K562 (cell line): ENCODE data around the gene USF2. TPM values are rescaled to one million over a fixed set of nuclear protein-coding genes. Genes with fewer than 3 reads are reported as not detected.

Source experiments
- ATAC-seq: fragments of 200-7000 bp; cut with Tn5 transposase; 3 replicates; pipeline ENCODE4 v1.9.1; 2020; ENCODE audit warnings: moderate library complexity
- BruUV-seq: library from RNA; stranded (reverse); fragments of 400-500 nt; replicated peaks from 2 replicates; lab custom pipeline; 2021; lab: Mats Ljungman, UMichigan
- CTCF ChIA-PET: fragments of 300-600 bp; formaldehyde crosslinking; extraction: SDS; loops from one replicate; lab custom pipeline; 2021; ENCODE audit warnings: low intra/inter-chr PET ratio; lab: Yijun Ruan, JAX
- POLR2A ChIA-PET: fragments of 300-600, 350-650 bp; sonication (Branson Sonifier 250); formaldehyde crosslinking; extraction: SDS; loops from one replicate; lab custom pipeline; 2021; ENCODE audit warnings: antibody characterized with exemption, inconsistent platforms; lab: Yijun Ruan, JAX
- DNase-seq, 4 experiments: peaks; one replicate each; pipeline versions ENCODE4 v3.0.0 to v3.0.0-alpha.2; 2011 to 2018; ENCODE audit warnings: low spot score in 3 of 4, mixed read lengths in 3 of 4; ENCODE audit errors: extremely low read depth in 1 of 4
- FAIRE-seq: peaks from 2 replicates; lab custom pipeline; 2011; peaks lifted over from hg19 to GRCh38; lab: Jason Lieb, UNC
- H2AFZ ChIP-seq: 2 replicates; pipeline ENCODE4 v1.6.0; 2011; ENCODE audit warnings: low read depth, low read length, control low read depth, inconsistent platforms
- H3K27ac ChIP-seq: fragments of 200-600 bp; 3 replicates; pipeline ENCODE4 v1.8.0; 2011; ENCODE audit warnings: low read depth, mild to moderate bottlenecking, control low read depth, inconsistent platforms, low read length, moderate library complexity, mixed read lengths; ENCODE audit errors: extremely low read depth
- H3K27me3 ChIP-seq, 2 experiments: fragments of 300-600 bp in 1 of 2; 2 replicates in 1 of 2; 3 replicates in 1 of 2; pipeline versions ENCODE4 v1.6.0 to v1.8.0; 2011; ENCODE audit warnings: inconsistent platforms in 2 of 2, low read length in 2 of 2, mild to moderate bottlenecking in 1 of 2, mixed read lengths in 1 of 2, moderate library complexity in 1 of 2; ENCODE audit not compliant: control insufficient read depth in 2 of 2, insufficient read depth in 2 of 2
- H3K36me3 ChIP-seq: fragments of 300-600 bp; 3 replicates; pipeline ENCODE4 v1.8.0; 2011; ENCODE audit warnings: mild to moderate bottlenecking, low read length, inconsistent platforms; ENCODE audit not compliant: control insufficient read depth, insufficient read depth
- H3K4me1 ChIP-seq, 2 experiments: fragments of 200-600 bp in 1 of 2; replicated peaks in 1 of 2; 2 replicates in 1 of 2; 3 replicates in 1 of 2; pipeline versions ENCODE4 v1.5.1 to v1.8.0; 2011; ENCODE audit warnings: inconsistent platforms in 2 of 2, low read length in 2 of 2, mild to moderate bottlenecking in 1 of 2, mixed read lengths in 1 of 2, moderate library complexity in 1 of 2; ENCODE audit not compliant: control insufficient read depth in 2 of 2, insufficient read depth in 2 of 2
- H3K4me2 ChIP-seq: 2 replicates; pipeline ENCODE4 v1.6.1; 2011; ENCODE audit warnings: low read length, control low read depth, inconsistent platforms, mixed read lengths; ENCODE audit not compliant: insufficient read depth
- H3K4me3 ChIP-seq: fragments of 200-600 bp; sonication (generic), shearing (Covaris generic); 2 replicates; pipeline ENCODE4 v1.5.1; 2016; ENCODE audit warnings: control low read depth, inconsistent platforms
- H3K79me2 ChIP-seq: fragments of 200-600 bp; 3 replicates; pipeline ENCODE4 v1.8.0; 2011; ENCODE audit warnings: low read length, inconsistent platforms; ENCODE audit not compliant: control insufficient read depth, insufficient read depth
- H3K9ac ChIP-seq, 2 experiments: 2 replicates each; pipeline versions ENCODE4 v1.6.0 to v1.6.1; 2011; ENCODE audit warnings: low read depth in 2 of 2, low read length in 2 of 2, control low read depth in 1 of 2, inconsistent platforms in 1 of 2, mild to moderate bottlenecking in 1 of 2, mixed read lengths in 1 of 2; ENCODE audit not compliant: insufficient read depth in 1 of 2
- H3K9me1 ChIP-seq: one replicate; pipeline ENCODE4 v1.6.0; 2011; ENCODE audit warnings: inconsistent platforms, mild to moderate bottlenecking, low read length, moderate library complexity; ENCODE audit not compliant: control insufficient read depth, insufficient read depth
- H3K9me3 ChIP-seq: replicated peaks from 2 replicates; pipeline ENCODE4 v1.5.1; 2011; ENCODE audit warnings: low read depth, low read length, inconsistent platforms; ENCODE audit not compliant: control insufficient read depth, insufficient read depth
- H4K20me1 ChIP-seq: replicated peaks from 2 replicates; pipeline ENCODE4 v1.6.1; 2011; ENCODE audit warnings: low read length, inconsistent platforms, mixed read lengths; ENCODE audit not compliant: control insufficient read depth, insufficient read depth
- ARID1B ChIP-seq: fragments of 450-650 bp; IDR thresholded peaks from 2 replicates; pipeline ENCODE4 v1.6.1; 2016; ENCODE audit warnings: antibody characterized with exemption, mild to moderate bottlenecking, inconsistent platforms
- CBFA2T3 ChIP-seq: fragments of 450-650 bp; IDR thresholded peaks from 2 replicates; pipeline ENCODE4 v1.6.1; 2017
- CTBP1 ChIP-seq: fragments of 450-650 bp; IDR thresholded peaks from 2 replicates; pipeline ENCODE4 v1.6.1; 2016; ENCODE audit warnings: borderline replicate concordance
- CXXC5 ChIP-seq: fragments of 250-450 bp; sonication (Bioruptor Pico); IDR thresholded peaks from 2 replicates; pipeline ENCODE4 v1.8.0; 2022; ENCODE audit warnings: inconsistent platforms, mild to moderate bottlenecking, moderate library complexity
- DIDO1 ChIP-seq: fragments of 450-650 bp; IDR thresholded peaks from 2 replicates; pipeline ENCODE4 v1.6.1; 2016; ENCODE audit warnings: low read depth, missing biosample characterization, missing genetic modification characterization
- DPF2 ChIP-seq: fragments of 450-650 bp; IDR thresholded peaks from 2 replicates; pipeline ENCODE4 v1.6.1; 2016
- JUND ChIP-seq, 2 experiments: IDR thresholded peaks; 2 replicates in 1 of 2; 3 replicates in 1 of 2; pipeline ENCODE4 v1.6.1; 2011; ENCODE audit warnings: borderline replicate concordance in 2 of 2, low read depth in 2 of 2, low read length in 2 of 2, improper control_type of control experiment in 1 of 2, missing biosample characterization in 1 of 2, missing genetic modification characterization in 1 of 2, missing genetic modification reagents in 1 of 2
- MEIS2 ChIP-seq: fragments of 450-650 bp; IDR thresholded peaks from 2 replicates; pipeline ENCODE4 v1.6.1; 2014; ENCODE audit warnings: mild to moderate bottlenecking; ENCODE audit not compliant: partially characterized antibody
- MNT ChIP-seq, 2 experiments: fragments of 450-650 bp; conservative IDR thresholded peaks; 2 replicates each; pipeline ENCODE4 v1.6.1; 2017; ENCODE audit warnings: mild to moderate bottlenecking in 2 of 2, moderate library complexity in 2 of 2
- MTA2 ChIP-seq: fragments of 450-650 bp; IDR thresholded peaks from 2 replicates; pipeline ENCODE4 v1.6.1; 2016; ENCODE audit warnings: low read depth
- MTA3 ChIP-seq: fragments of 450-650 bp; formaldehyde crosslinking; IDR thresholded peaks from 2 replicates; pipeline ENCODE4 v1.6.1; 2017; ENCODE audit warnings: mild to moderate bottlenecking, borderline replicate concordance
- OTX1 ChIP-seq: fragments of 450-650 bp; formaldehyde crosslinking; IDR thresholded peaks from 2 replicates; pipeline ENCODE4 v1.4.0; 2022; ENCODE audit warnings: mild to moderate bottlenecking
- PKNOX1 ChIP-seq: fragments of 450-650 bp; IDR thresholded peaks from 2 replicates; pipeline ENCODE4 v1.6.1; 2016
- RAD21 ChIP-seq, 2 experiments: fragments of 250-450 bp in 1 of 2; fragments of 450-650 bp in 1 of 2; sonication (Bioruptor Pico) in 1 of 2; formaldehyde crosslinking in 1 of 2; IDR thresholded peaks in 1 of 2; conservative IDR thresholded peaks in 1 of 2; 2 replicates each; pipeline versions ENCODE4 v1.4.0 to v1.8.0; 2020 to 2022; ENCODE audit warnings: mild to moderate bottlenecking in 2 of 2, moderate library complexity in 1 of 2
- STAT5A ChIP-seq: IDR thresholded peaks from 2 replicates; pipeline ENCODE4 v1.6.1; 2012; ENCODE audit warnings: low read length, inconsistent platforms, borderline replicate concordance
- TAL1 ChIP-seq: fragments of 450-650 bp; IDR thresholded peaks from 2 replicates; pipeline ENCODE4 v1.6.1; 2016; ENCODE audit warnings: mild to moderate bottlenecking
- THAP12 ChIP-seq: fragments of 250-450 bp; sonication (Bioruptor Pico); IDR thresholded peaks from 2 replicates; pipeline ENCODE4 v1.9.0; 2021; ENCODE audit warnings: mild to moderate bottlenecking, inconsistent platforms
- ZBTB7A ChIP-seq: IDR thresholded peaks from 2 replicates; pipeline ENCODE4 v1.6.1; 2011; ENCODE audit warnings: low read depth, mild to moderate bottlenecking, low read length, moderate library complexity, borderline replicate concordance; ENCODE audit not compliant: control insufficient read depth
- ZEB2 ChIP-seq: fragments of 450-650 bp; IDR thresholded peaks from 2 replicates; pipeline ENCODE4 v1.6.1; 2016
- WGBS: fragments of 100-300 bp; shearing (Covaris generic); methylation state at CpG from one replicate; pipeline ENCODE4 v1.1.6; 2016; ENCODE audit warnings: low coverage, mixed read lengths; ENCODE audit not compliant: insufficient coverage; ENCODE audit errors: missing lambda C conversion rate; 5-methylcytosine and 5-hydroxymethylcytosine counted together
- in situ Hi-C: fragments of 300-500 bp; cut with MboI; formaldehyde crosslinking; loops from 4 replicates; pipeline ENCODE4 v1.15.0; 2018; ENCODE audit warnings: inconsistent platforms, mixed read lengths
- intact Hi-C: fragments of 100-400 bp; cut with micrococcal nuclease; formaldehyde crosslinking; loops from 2 replicates; pipeline ENCODE4 v1.14.2; 2022
- polyA plus RNA-seq, 8 experiments: library from polyadenylated mRNA; depleted of rRNA in 4 of 8; stranded (reverse) in 5 of 8; unstranded in 3 of 8; fragments of >200 nt; fragmentation: Nextera tagmentation in 2 of 8; fragmentation: Illumina TruSeq in 1 of 8; extraction: Ambion mirVana in 2 of 8; extraction: Trizol in 1 of 8; gene quantifications; 2 replicates each; pipeline versions ENCODE4 v1.2.1 to v1.2.3, GENCODE V29; 2011 to 2014; ENCODE audit warnings: inconsistent platforms in 1 of 8, missing spikeins in 1 of 8
- total RNA-seq, 7 experiments: library from RNA; depleted of rRNA in 6 of 7; stranded (reverse); fragments of >200 nt in 6 of 7; fragmentation: Illumina TruSeq in 2 of 7; extraction: Trizol in 2 of 7; gene quantifications; 2 replicates each; pipeline versions ENCODE4 v1.2.1 to v1.2.3, GENCODE V29; 2011 to 2021; ENCODE audit warnings: low replicate concordance in 1 of 7

Gene USF2
- total and polyA plus RNA-seq, 9 of the 15 experiments (the other 6 are each of a cell fraction or from before 2014, with no cell fraction given), result 0.27 to 93.7 (median 58.4) TPM

GRCh38 chr19:35315883-35316282, 47.1 kb downstream of the USF2 start:
- H4K20me1 ChIP-seq, result no peaks in the 10 kb centered on the region
- H3K79me2 ChIP-seq, result no peaks in the 10 kb centered on the region; the same call in 2 of the 3 replicates
- in situ Hi-C loops (no loop called here), intact Hi-C loops (no loop called here)
- no peaks in the 10 kb centered on the region for H3K9me1 ChIP-seq
- ChIA-PET CTCF (no interaction called here), POLR2A (interaction anchor here (0.5 to 1.5 kb wide), 9 partner anchors 14 to 403 kb away, joined by 3 to 8 read pairs (median 3); no protein-coding TSS in a partner anchor)
- peak; percentile 77 for ATAC-seq
- H3K4me1 ChIP-seq, result peaks cover 37 to 60% of the 10 kb centered on the region in 2 experiments
- no peaks in the 10 kb centered on the region for H3K9me3 ChIP-seq
- peak overlapping the region in 1 of 2 experiments; percentile 66; a peak in 1 of 4 replicates for H3K9ac ChIP-seq
- no peak overlapping the region for H3K4me3 ChIP-seq
- DNase-seq, result peak in 3 of 4 experiments; percentile 37 to 81 (median 41)
- peak overlapping the region; percentile 8; the same call in 1 of the 3 replicates for H3K27ac ChIP-seq
- no TSS peak for BruUV-seq
- H3K36me3 ChIP-seq, result no peaks in the 10 kb centered on the region; the same call in 2 of the 3 replicates
- peak overlapping the region; percentile 26; the same call in 1 of the 2 replicates for H3K4me2 ChIP-seq
- H2AFZ ChIP-seq, result peak overlapping the region; percentile 56; the same call in 1 of the 2 replicates
- WGBS, result 7% methylated on average over 9 of the region's 9 CpGs
- peak; percentile 82 for FAIRE-seq
- H3K27me3 ChIP-seq, result no peaks in the 10 kb centered on the region
- TF ChIP-seq TAL1 (peak; percentile 32; the same call in 1 of the 2 replicates), PKNOX1 (peak; percentile 84), MTA3 (no peak), CTBP1 (peak; percentile 79; the same call in 1 of the 2 replicates), THAP12 (no peak), DIDO1 (no peak), ZEB2 (0 out of 2 replicates have a peak, but pooled peaks have one; percentile 38), CXXC5 (CRISPR knock-in tag) (peak; percentile 64; the same call in 1 of the 2 replicates), STAT5A (no peak), MTA2 (no peak), MNT (conservative IDR thresholded peaks at IDR 0.05) (no peak), OTX1 (CRISPR knock-in tag) (no peak), JUND (IDR thresholded peaks at IDR 0.05; ENCODE audit: borderline replicate concordance, low read depth, low read length) (no peak), JUND (tag; IDR thresholded peaks at IDR 0.05; ENCODE audit: borderline replicate concordance, low read depth, low read length) (peak; percentile 33; the same call in 1 of the 3 replicates), MEIS2 (peak; percentile 47), RAD21 (CRISPR knock-in tag; conservative IDR thresholded peaks at IDR 0.05 in 1 of 2, IDR thresholded peaks at IDR 0.05 in 1 of 2) (peak in 1 of 2 experiments; percentile 49; a peak in 2 of 4 replicates), CBFA2T3 (peak; percentile 74), ARID1B (peak; percentile 43), DPF2 (0 out of 2 replicates have a peak, but pooled peaks have one; percentile 26), ZBTB7A (peak; percentile 45; the same call in 1 of the 2 replicates)
